ENCODE measurements around the gene PAQR8.
"Not testable (repeated sequence)": the region's sequence is repeated elsewhere in the genome, so short reads cannot be mapped to it uniquely, and the experiment has no call there.

PAQR8 gene

GRCh38 chr6:52377538-52378221, 15.7 kb downstream of the PAQR8 start:
- TF ChIP-seq, protein P1, sequence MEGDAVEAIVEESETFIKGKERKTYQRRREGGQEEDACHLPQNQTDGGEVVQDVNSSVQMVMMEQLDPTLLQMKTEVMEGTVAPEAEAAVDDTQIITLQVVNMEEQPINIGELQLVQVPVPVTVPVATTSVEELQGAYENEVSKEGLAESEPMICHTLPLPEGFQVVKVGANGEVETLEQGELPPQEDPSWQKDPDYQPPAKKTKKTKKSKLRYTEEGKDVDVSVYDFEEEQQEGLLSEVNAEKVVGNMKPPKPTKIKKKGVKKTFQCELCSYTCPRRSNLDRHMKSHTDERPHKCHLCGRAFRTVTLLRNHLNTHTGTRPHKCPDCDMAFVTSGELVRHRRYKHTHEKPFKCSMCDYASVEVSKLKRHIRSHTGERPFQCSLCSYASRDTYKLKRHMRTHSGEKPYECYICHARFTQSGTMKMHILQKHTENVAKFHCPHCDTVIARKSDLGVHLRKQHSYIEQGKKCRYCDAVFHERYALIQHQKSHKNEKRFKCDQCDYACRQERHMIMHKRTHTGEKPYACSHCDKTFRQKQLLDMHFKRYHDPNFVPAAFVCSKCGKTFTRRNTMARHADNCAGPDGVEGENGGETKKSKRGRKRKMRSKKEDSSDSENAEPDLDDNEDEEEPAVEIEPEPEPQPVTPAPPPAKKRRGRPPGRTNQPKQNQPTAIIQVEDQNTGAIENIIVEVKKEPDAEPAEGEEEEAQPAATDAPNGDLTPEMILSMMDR (IDR thresholded peaks at IDR 0.05; ENCODE audit: insufficient read depth, low read length, missing control alignments) = no peak
- POLR2A ChIA-PET = no interaction called here
- no peak for DNase-seq (ENCODE audit: low read depth, low spot score)
- H3K4me3 ChIP-seq (ENCODE audit: low read depth, low read length) = no peak overlapping the region
- CTCF ChIA-PET = interaction anchor here (0.7 to 2.4 kb wide), 4 partner anchors 12 to 92 kb away, joined by 3 to 7 read pairs (median 4); no protein-coding TSS in a partner anchor

DNA sequence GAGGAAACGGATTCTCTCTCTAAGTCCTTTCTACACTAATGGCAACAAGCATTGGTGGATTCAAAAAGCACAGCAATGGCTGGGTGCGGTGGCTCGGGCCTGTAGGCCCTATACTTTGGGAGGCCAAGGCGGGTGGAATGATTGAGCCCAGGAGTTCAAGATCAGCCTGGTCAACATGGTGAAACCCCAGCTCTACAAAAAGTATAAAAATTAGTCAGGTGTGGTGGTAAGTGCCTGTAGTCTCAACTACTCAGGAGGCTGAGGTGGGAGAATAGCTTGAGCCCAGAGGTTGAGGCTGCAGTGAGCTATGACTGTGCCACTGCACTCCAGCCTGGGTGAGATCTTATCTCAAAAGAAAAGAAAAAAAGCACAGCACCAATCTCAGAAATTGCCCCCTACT, 19.3 kb downstream of the PAQR8 start:
- TF ChIP-seq, protein P1 (IDR thresholded peaks at IDR 0.05; ENCODE audit: insufficient read depth, low read length, missing control alignments) = no peak
- POLR2A ChIA-PET = no interaction called here
- H3K4me3 ChIP-seq (ENCODE audit: low read depth, low read length) = no peak overlapping the region
- DNase-seq (ENCODE audit: low read depth, low spot score) = no peak
- CTCF ChIA-PET = interaction anchor here (0.9 to 3.0 kb wide), 4 partner anchors 9 to 95 kb away, joined by 3 to 8 read pairs (median 4); no protein-coding TSS in a partner anchor

DNA sequence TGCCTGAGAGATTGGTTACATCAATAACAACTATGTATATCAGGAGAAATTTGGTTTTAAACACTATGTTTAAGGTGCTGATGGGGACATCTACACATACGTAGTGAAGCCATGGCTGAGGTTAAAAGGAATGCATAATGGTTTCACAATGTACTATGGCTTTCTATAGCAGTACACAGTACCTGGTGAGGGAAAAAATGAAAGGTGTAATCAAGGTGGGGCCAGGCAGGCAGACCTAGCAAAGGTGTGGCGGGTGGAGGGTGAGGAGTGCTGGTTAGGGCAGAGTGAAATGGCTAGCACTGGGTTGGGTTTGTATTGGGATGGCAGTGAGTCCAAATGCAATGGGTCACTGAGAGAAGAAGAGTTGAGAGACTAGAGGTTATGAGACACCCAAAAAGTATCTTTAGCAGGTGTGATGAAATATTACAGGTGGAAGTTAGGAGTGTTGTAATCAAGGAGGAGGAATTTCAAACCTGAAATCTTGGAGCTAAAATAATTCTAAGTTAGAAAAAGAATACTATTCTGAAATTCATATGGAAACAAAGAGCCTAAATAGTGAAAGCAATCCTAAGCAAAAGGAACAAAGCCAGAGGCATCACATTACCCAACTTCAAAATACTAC, 22.3 kb downstream of the PAQR8 start:
- no peak overlapping the region for H3K4me3 ChIP-seq (ENCODE audit: low read depth, low read length)
- no peak for DNase-seq (ENCODE audit: low read depth, low spot score)
- TF ChIP-seq, protein P1 (IDR thresholded peaks at IDR 0.05; ENCODE audit: insufficient read depth, low read length, missing control alignments) = no peak
- ChIA-PET POLR2A (no interaction called here), CTCF (no interaction called here)

DNA sequence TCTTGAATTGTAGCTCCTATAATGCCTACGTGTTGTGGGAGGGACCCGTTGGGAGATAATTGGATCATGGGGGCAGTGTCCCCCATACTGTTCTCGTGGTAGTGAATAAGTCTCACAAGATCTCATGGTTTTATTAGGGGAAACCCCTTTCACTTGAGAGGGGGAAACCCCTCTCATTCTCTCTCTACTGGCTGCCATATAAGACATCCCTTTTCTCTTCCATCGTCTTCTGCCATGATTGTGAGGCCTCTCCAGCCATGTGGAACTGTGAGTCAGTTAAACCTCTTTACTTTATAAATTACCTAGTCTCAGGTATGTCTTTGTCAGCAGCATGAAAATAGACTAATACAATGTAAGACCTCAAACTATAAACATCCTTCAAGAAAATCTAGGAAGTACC, 23.1 kb downstream of the PAQR8 start:
- DNase-seq (ENCODE audit: low read depth, low spot score) = no peak
- ChIA-PET CTCF (no interaction called here), POLR2A (no interaction called here)
- H3K4me3 ChIP-seq (ENCODE audit: low read depth, low read length) = no peak overlapping the region
- TF ChIP-seq, protein P1 (IDR thresholded peaks at IDR 0.05; ENCODE audit: insufficient read depth, low read length, missing control alignments) = no peak

DNA sequence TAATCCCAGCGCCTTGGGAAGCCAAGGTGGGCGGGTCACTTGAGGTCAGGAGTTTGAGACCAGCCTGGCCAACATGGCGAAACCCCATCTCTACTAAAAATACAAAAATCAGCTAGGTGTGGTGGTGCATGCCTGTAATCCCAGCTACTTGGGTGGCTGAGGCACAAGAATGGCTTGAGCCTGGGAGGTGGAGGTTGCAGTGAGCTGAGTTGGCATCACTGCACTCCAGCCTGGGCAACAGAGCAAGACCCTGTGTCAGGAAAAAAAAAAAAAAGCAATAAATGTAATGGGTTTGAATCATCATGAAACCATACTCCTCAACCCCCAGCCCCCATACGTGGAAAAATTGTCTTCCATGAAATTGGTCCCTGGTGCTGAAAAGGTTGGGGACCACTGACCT, 26.2 kb downstream of the PAQR8 start:
- POLR2A ChIA-PET; DNase-seq (ENCODE audit: low read depth, low spot score); H3K4me3 ChIP-seq (ENCODE audit: low read depth, low read length): not testable (repeated sequence)
- CTCF ChIA-PET = interaction anchor here (1.2 to 7.6 kb wide), 5 partner anchors 9 to 124 kb away, joined by 3 to 54 read pairs (median 5); partner anchors contain the start of gene MCM3

- TF ChIP-seq, protein P1 (IDR thresholded peaks at IDR 0.05; ENCODE audit: insufficient read depth, low read length, missing control alignments) = no peak
- CTCF ChIA-PET = interaction anchor here (1.2 to 7.6 kb wide), 5 partner anchors 11 to 124 kb away, joined by 3 to 54 read pairs (median 4); partner anchors contain the start of gene MCM3
- no peak overlapping the region for H3K4me3 ChIP-seq (ENCODE audit: low read depth, low read length)
- POLR2A ChIA-PET = interaction anchor here (0.5 kb wide), 1 partner anchor 208 kb away, joined by 3 read pairs; no protein-coding TSS in a partner anchor
- no peak for DNase-seq (ENCODE audit: low read depth, low spot score)
Observed at GRCh38 chr6:52388790-52389189, 26.8 kb downstream of the PAQR8 start.

All from AG04449 (cell line).